Right hindlimb (tissue), 1 donor: ENCODE measurements around the gene OTOA.
"Not testable (repeated sequence)": the region's sequence is repeated elsewhere in the genome, so short reads cannot be mapped to it uniquely, and the experiment has no call there.

Experiments used
- DNase-seq: peaks from one replicate; pipeline ENCODE4 v3.0.0-alpha.2; 2018

OTOA gene

GRCh38 chr16:21727344-21727743, 63.6 kb downstream of the OTOA start:
- DNase-seq: no peak

- DNase-seq: not testable (repeated sequence)
Measured at GRCh38 chr16:21731233-21731632, 67.5 kb downstream of the OTOA start.

- DNase-seq: not testable (repeated sequence)
Measured at GRCh38 chr16:21740637-21741036, 76.9 kb downstream of the OTOA start.

- DNase-seq: not testable (repeated sequence)
Measured at GRCh38 chr16:21756192-21757079, 92.7 kb downstream of the OTOA start.

GRCh38 chr16:21757080-21757671, 93.4 kb downstream of the OTOA start:
- not testable (repeated sequence) for DNase-seq

GRCh38 chr16:21768280-21768679, 104.5 kb downstream of the OTOA start:
- DNase-seq: not testable (repeated sequence)

GRCh38 chr16:21768810-21769209, 105.0 kb downstream of the OTOA start:
- DNase-seq: not testable (repeated sequence)

- not testable (repeated sequence) for DNase-seq
Measured at GRCh38 chr16:21769284-21769683, 105.5 kb downstream of the OTOA start.

GRCh38 chr16:21770584-21770983, 106.8 kb downstream of the OTOA start:
- DNase-seq: not testable (repeated sequence)

- DNase-seq: not testable (repeated sequence)
Measured at GRCh38 chr16:21772547-21773206, 108.9 kb downstream of the OTOA start.

GRCh38 chr16:21773207-21773553, 109.4 kb downstream of the OTOA start:
- not testable (repeated sequence) for DNase-seq

- DNase-seq: not testable (repeated sequence)
Measured at GRCh38 chr16:21780525-21780924, 116.8 kb downstream of the OTOA start.

- DNase-seq: not testable (repeated sequence)
Measured at GRCh38 chr16:21790506-21790905, 126.7 kb downstream of the OTOA start.

- DNase-seq: not testable (repeated sequence)
Measured at GRCh38 chr16:21793310-21793709, 129.5 kb downstream of the OTOA start.

- DNase-seq: not testable (repeated sequence)
Measured at GRCh38 chr16:21798601-21799000, 134.8 kb downstream of the OTOA start.

GRCh38 chr16:21801538-21802374, 138.0 kb downstream of the OTOA start:
- DNase-seq: not testable (repeated sequence)

GRCh38 chr16:21802375-21802663, 138.6 kb downstream of the OTOA start:
- not testable (repeated sequence) for DNase-seq
